ENCODE results near the gene C2CD2.
A peak's percentile ranks its signal among the peaks of the same experiment; 100 is the strongest.

The C2CD2 gene

DNA sequence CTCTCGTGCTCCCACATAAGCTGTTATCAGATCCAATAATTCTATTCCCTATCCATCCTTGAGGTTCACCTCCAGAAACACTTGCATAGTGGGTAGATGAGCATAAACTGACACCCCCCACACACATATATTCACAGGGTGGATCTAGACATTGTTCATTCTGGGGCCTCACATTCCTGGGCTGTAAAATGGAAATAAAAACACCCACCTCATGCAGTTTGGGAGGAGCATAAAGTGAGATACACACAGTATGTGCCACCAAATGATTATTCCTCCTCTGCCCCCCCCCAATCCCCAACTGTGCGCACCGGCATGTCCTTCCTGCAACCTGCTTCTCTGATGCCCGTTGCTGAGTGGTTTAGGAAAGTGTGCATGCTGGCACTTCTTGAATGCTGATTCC is 92.6 kb downstream of the C2CD2 start:
- H3K9me3 Mint-ChIP-seq = no peaks in the 10 kb centered on the region
- H3K27ac Mint-ChIP-seq = no peak overlapping the region
- H3K36me3 Mint-ChIP-seq (ENCODE audit: low read depth) = peaks cover 45% of the 10 kb centered on the region
- H3K27me3 Mint-ChIP-seq = no peaks in the 10 kb centered on the region
- no peak for DNase-seq
- peaks cover 29% of the 10 kb centered on the region for H3K4me1 Mint-ChIP-seq (ENCODE audit: low read depth)
- H3K4me3 Mint-ChIP-seq = no peak overlapping the region

DNA sequence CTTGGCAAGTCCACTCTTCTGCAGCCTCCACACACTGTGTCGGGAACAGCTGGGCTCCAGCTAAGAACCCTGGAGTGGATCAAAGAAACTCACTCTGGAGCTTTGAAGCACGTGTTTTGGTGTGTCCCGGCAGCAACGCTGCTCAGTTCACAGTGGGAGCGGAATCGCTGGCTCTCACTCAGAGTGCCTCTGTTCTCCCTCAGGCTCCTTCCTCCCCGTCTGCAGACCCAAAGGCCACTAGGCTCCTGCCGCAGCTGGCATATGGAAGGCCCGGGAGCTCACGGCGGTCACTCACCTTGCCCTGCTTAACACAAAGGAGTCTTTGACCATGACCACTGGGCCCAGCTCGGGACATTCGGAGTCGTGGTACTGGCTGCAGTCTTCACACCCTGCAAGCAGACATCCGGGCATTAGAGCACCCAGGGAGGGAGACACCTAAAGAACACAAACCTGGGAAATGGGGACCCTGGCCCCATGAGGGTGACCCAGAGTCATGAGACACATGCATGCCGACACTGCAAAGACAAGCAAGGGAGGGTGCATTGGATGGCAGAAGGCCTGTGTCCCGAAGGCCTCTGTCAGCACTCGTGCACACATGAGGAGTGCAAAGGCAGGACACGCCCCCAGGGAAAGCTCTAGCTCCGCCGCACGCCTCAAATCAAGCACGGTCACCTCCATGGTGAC is 94.4 kb downstream of the C2CD2 start:
- Mint-ChIP-seq H3K27ac (no peak overlapping the region), H3K4me1 (ENCODE audit: low read depth) (peaks cover 16% of the 10 kb centered on the region), H3K4me3 (no peak overlapping the region), H3K9me3 (no peaks in the 10 kb centered on the region), H3K27me3 (no peaks in the 10 kb centered on the region), H3K36me3 (ENCODE audit: low read depth) (peaks cover 58% of the 10 kb centered on the region)
- no peak for DNase-seq

GRCh38 chr21:41858466-41859296 is 95.1 kb downstream of the C2CD2 start:
- DNase-seq = no peak
- Mint-ChIP-seq H3K27ac (no peak overlapping the region), H3K36me3 (ENCODE audit: low read depth) (peaks cover 66% of the 10 kb centered on the region), H3K4me3 (no peak overlapping the region), H3K9me3 (no peaks in the 10 kb centered on the region), H3K27me3 (no peaks in the 10 kb centered on the region), H3K4me1 (ENCODE audit: low read depth) (peaks cover 14% of the 10 kb centered on the region)

DNA sequence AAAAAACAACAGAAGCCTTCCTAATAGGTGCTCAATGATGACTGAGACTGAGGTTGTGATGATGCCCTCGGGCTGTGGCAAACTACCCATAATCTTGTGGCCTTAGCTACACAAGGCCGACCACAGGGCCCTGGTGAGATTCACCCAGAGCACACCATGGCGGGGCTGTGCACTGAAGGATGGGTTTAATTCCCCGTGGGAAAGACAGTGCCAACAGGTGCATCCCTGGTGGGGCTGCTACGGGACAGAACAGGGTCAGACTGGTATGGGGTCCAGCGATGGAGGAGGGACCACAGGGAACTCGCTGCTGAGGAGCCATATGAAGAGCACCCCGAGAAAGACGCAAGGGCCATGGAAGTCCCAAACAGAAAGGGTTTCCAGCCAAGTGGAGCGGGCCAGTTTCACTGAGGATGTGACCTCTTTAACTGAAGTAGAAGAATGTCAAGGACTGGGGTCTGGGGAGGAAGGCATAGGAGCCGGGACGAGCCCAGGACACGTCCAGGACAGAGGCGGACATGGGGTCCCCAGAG is 96.0 kb downstream of the C2CD2 start:
- no peak overlapping the region for H3K27ac Mint-ChIP-seq
- peaks cover 70% of the 10 kb centered on the region for H3K36me3 Mint-ChIP-seq (ENCODE audit: low read depth)
- H3K4me3 Mint-ChIP-seq = no peak overlapping the region
- no peaks in the 10 kb centered on the region for H3K27me3 Mint-ChIP-seq
- DNase-seq = no peak
- H3K9me3 Mint-ChIP-seq = no peaks in the 10 kb centered on the region
- H3K4me1 Mint-ChIP-seq (ENCODE audit: low read depth) = peaks cover 8% of the 10 kb centered on the region

GRCh38 chr21:41856572-41856971 is 97.2 kb downstream of the C2CD2 start:
- Mint-ChIP-seq H3K4me1 (ENCODE audit: low read depth) (peaks cover 2% of the 10 kb centered on the region), H3K36me3 (ENCODE audit: low read depth) (peaks cover 79% of the 10 kb centered on the region), H3K4me3 (no peak overlapping the region), H3K27me3 (no peaks in the 10 kb centered on the region), H3K27ac (no peak overlapping the region), H3K9me3 (no peaks in the 10 kb centered on the region)
- no peak for DNase-seq

DNA sequence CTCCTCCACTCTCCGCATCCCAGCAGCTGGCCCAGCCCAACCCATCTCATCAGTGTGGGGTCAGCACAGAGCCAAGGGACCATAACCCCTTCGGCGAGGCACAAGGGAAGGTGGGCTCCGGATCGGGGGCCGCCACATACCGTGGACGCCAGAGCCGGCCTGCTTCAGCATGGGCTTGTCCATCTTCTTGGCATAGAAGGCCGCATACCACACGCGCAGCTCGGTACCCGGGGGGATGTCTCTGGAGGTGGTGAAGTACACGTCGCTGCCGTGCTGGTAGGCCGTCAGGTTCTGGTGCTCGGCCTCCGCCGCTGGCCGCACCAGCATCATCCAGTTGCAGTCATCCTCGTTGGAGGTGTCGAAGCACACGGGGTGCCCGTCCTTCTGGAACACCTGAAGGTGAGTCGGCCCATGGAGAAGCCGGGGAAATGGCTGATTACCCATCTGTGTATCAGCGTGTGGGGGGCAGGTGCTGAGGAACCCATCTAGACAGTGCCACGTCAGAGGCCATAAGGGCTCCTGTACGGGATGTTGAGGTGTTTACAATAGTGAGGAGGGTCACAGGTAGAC is 99.3 kb downstream of the C2CD2 start:
- no peaks in the 10 kb centered on the region for H3K27me3 Mint-ChIP-seq
- DNase-seq = no peak

DNA sequence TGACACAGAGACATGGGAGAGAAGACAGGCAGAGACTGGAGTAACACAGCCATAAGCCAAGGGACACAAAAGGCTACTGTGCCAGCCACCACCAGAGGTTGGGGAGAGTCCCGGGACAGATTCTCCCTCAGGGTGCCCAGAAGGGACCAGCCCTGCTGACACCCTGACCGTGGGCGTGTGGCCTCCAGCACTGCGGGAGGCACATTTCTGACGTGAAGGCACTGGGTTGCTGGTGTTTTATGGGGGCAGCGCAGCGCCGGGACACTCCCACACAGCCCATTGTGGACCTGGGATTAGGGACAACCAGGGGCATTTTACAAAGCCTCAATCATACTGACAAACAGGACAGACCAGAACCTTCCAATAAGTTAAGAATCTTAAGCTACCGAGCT is 100.9 kb downstream of the C2CD2 start:
- Mint-ChIP-seq H3K4me3 (no peak overlapping the region), H3K27me3 (no peaks in the 10 kb centered on the region), H3K27ac (no peak overlapping the region), H3K9me3 (no peaks in the 10 kb centered on the region), H3K36me3 (ENCODE audit: low read depth) (peaks cover 92% of the 10 kb centered on the region), H3K4me1 (ENCODE audit: low read depth) (no peaks in the 10 kb centered on the region)
- no peak for DNase-seq

More for the DNA sequence above, 99.3 kb downstream of the C2CD2 start:
- H3K9me3 Mint-ChIP-seq = no peaks in the 10 kb centered on the region
- no peaks in the 10 kb centered on the region for H3K4me1 Mint-ChIP-seq (ENCODE audit: low read depth)
- no peak overlapping the region for H3K4me3 Mint-ChIP-seq
- peaks cover 89% of the 10 kb centered on the region for H3K36me3 Mint-ChIP-seq (ENCODE audit: low read depth)
- H3K27ac Mint-ChIP-seq = peak overlapping the region; percentile 2

- no peaks in the 10 kb centered on the region for H3K9me3 Mint-ChIP-seq
- H3K27me3 Mint-ChIP-seq = no peaks in the 10 kb centered on the region
- H3K27ac Mint-ChIP-seq = no peak overlapping the region
- H3K4me3 Mint-ChIP-seq = no peak overlapping the region
- peaks cover 92% of the 10 kb centered on the region for H3K36me3 Mint-ChIP-seq (ENCODE audit: low read depth)
- H3K4me1 Mint-ChIP-seq (ENCODE audit: low read depth) = no peaks in the 10 kb centered on the region
- no peak for DNase-seq
Measured at GRCh38 chr21:41852151-41852928, 101.5 kb downstream of the C2CD2 start.

GRCh38 chr21:41851090-41851790 is 102.6 kb downstream of the C2CD2 start:
- peaks cover 92% of the 10 kb centered on the region for H3K36me3 Mint-ChIP-seq (ENCODE audit: low read depth)
- H3K27me3 Mint-ChIP-seq = no peaks in the 10 kb centered on the region
- H3K4me1 Mint-ChIP-seq (ENCODE audit: low read depth) = no peaks in the 10 kb centered on the region
- no peaks in the 10 kb centered on the region for H3K9me3 Mint-ChIP-seq
- no peak overlapping the region for H3K27ac Mint-ChIP-seq
- no peak for DNase-seq
- H3K4me3 Mint-ChIP-seq = no peak overlapping the region

DNA sequence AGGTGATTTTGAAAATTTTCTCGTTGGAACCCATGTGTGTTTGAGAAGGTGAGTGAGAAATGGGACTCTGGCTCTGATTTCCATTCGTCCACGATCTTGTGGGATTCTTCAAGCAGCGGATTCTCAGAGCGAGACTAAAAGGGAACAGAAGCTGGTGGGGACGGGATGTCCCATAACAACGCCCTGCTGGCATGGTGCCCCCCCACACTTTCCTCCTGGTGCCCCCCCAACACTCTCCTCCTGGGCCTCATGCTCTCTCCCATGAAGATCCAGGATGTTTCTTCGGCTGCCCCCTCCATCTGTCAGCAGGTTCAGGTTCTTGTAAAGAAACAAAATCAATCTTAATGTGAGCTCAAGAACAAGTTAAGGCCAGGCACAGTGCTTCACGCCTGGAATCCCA is 103.7 kb downstream of the C2CD2 start:
- no peaks in the 10 kb centered on the region for H3K4me1 Mint-ChIP-seq (ENCODE audit: low read depth)
- no peak overlapping the region for H3K4me3 Mint-ChIP-seq
- H3K9me3 Mint-ChIP-seq = no peaks in the 10 kb centered on the region
- no peak overlapping the region for H3K27ac Mint-ChIP-seq
- no peaks in the 10 kb centered on the region for H3K27me3 Mint-ChIP-seq
- H3K36me3 Mint-ChIP-seq (ENCODE audit: low read depth) = peaks cover 95% of the 10 kb centered on the region
- no peak for DNase-seq

GRCh38 chr21:41848958-41849580 is 104.7 kb downstream of the C2CD2 start:
- Mint-ChIP-seq H3K36me3 (ENCODE audit: low read depth) (peaks cover 86% of the 10 kb centered on the region), H3K27me3 (no peaks in the 10 kb centered on the region), H3K9me3 (no peaks in the 10 kb centered on the region), H3K4me3 (no peak overlapping the region), H3K4me1 (ENCODE audit: low read depth) (no peaks in the 10 kb centered on the region), H3K27ac (no peak overlapping the region)
- DNase-seq = no peak

- H3K36me3 Mint-ChIP-seq (ENCODE audit: low read depth) = peaks cover 86% of the 10 kb centered on the region
- no peak overlapping the region for H3K27ac Mint-ChIP-seq
- H3K4me3 Mint-ChIP-seq = no peak overlapping the region
- H3K4me1 Mint-ChIP-seq (ENCODE audit: low read depth) = no peaks in the 10 kb centered on the region
- no peaks in the 10 kb centered on the region for H3K27me3 Mint-ChIP-seq
- DNase-seq = no peak
- no peaks in the 10 kb centered on the region for H3K9me3 Mint-ChIP-seq
Measured at GRCh38 chr21:41848533-41848932, 105.3 kb downstream of the C2CD2 start.

DNA sequence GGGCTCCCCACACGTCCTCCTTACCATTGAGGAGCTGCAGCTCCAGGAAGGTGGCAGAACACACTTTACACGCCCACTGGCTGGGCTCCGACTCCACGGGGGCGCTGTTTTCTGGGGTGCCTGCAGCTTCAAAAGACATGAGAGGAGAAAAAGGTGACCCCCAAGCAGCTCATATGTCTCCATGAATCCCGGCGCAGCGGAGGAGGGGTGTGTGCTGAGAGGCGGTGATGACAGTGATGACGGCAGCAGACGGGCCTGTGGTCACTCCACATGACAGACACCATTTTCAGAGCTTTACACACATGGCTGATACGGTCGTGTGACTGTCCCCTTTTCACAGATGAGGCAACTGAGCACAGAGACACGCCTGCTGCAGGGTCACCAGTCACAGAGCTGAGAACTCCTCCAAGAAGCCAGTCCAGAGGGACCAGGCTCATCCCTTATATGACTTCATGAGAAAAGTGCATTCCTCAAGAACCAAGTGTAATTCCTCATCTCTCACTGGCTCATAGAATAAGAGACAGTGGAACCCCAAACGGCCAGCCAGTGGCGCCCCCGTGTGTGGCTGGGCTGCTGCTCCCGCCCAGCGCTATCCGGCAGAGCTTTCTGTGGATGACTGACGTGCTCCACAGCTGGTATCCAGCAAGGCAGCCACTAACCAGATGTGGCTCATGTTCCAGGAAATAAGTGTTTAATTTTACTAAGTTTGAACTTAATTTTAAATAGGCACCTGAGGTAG is 106.6 kb downstream of the C2CD2 start:
- Mint-ChIP-seq H3K27me3 (no peaks in the 10 kb centered on the region), H3K27ac (no peak overlapping the region), H3K4me3 (no peak overlapping the region), H3K4me1 (ENCODE audit: low read depth) (no peaks in the 10 kb centered on the region), H3K9me3 (no peaks in the 10 kb centered on the region), H3K36me3 (ENCODE audit: low read depth) (peaks cover 81% of the 10 kb centered on the region)
- DNase-seq = no peak

All from activated T-cell treated with anti-CD3 and anti-CD28 coated beads, Interleukin-2, amount 50 U/mL, for 24 hours (primary cell).